PC-9 (cell line): ENCODE results near the gene ISLR2. TPM values are rescaled to one million over a fixed set of nuclear protein-coding genes. Genes with fewer than 3 reads are reported as not detected.

Experiments
- BruUV-seq: library from RNA; stranded (reverse); fragments of 400-500 nt; replicated peaks from 2 replicates; lab custom pipeline; 2021; lab: Mats Ljungman, UMichigan
- CTCF ChIA-PET: fragments of 300-600 bp; sonication (Branson Sonifier 250); formaldehyde crosslinking; loops from one replicate; lab custom pipeline; 2022; ENCODE audit warnings: antibody characterized with exemption; lab: Charles Lee
- POLR2A ChIA-PET: fragments of 300-600 bp; sonication (Branson Sonifier 250); formaldehyde crosslinking; loops from one replicate; lab custom pipeline; 2022; ENCODE audit warnings: antibody characterized with exemption; ENCODE audit not compliant: unreplicated experiment; lab: Charles Lee
- DNase-seq, 2 experiments: peaks; one replicate each; pipeline versions ENCODE4 v3.0.0 to v3.0.0-alpha.2; 2015 to 2022; ENCODE audit warnings: mixed read lengths in 1 of 2
- H2AFZ ChIP-seq: fragments of 200-600 bp; sonication (generic); 2 replicates; pipeline ENCODE4 v1.8.1; 2017; ENCODE audit warnings: antibody characterized with exemption
- H3F3A ChIP-seq: fragments of 200-600 bp; sonication (generic); 2 replicates; pipeline ENCODE4 v1.8.1; 2017; ENCODE audit warnings: antibody characterized with exemption, mild to moderate bottlenecking, low read depth; ENCODE audit not compliant: insufficient read depth
- H3K27ac ChIP-seq: fragments of 200-600 bp; sonication (generic); 2 replicates; pipeline ENCODE4 v1.6.1; 2016; ENCODE audit warnings: mixed run types
- H3K27me3 ChIP-seq: fragments of 200-600 bp; sonication (generic); 2 replicates; pipeline ENCODE4 v1.6.1; 2016; ENCODE audit warnings: low read depth, mixed run types; ENCODE audit not compliant: insufficient read depth
- H3K36me3 ChIP-seq: fragments of 200-600 bp; sonication (generic); 2 replicates; pipeline ENCODE4 v1.6.1; 2016; ENCODE audit warnings: low read depth, mixed run types
- H3K4me1 ChIP-seq: fragments of 200-600 bp; sonication (generic); replicated peaks from 2 replicates; pipeline ENCODE4 v1.6.1; 2016; ENCODE audit warnings: mixed run types; ENCODE audit not compliant: insufficient read depth
- H3K4me2 ChIP-seq: fragments of 200-600 bp; sonication (generic); 2 replicates; pipeline ENCODE4 v1.6.1; 2017; ENCODE audit warnings: mixed run types
- H3K4me3 ChIP-seq: fragments of 200-600 bp; sonication (generic); 2 replicates; pipeline ENCODE4 v1.6.1; 2016; ENCODE audit warnings: mixed run types
- H3K79me2 ChIP-seq: fragments of 200-600 bp; sonication (generic); 2 replicates; pipeline ENCODE4 v1.6.1; 2017; ENCODE audit warnings: low read depth, mixed run types
- H3K9me2 ChIP-seq: fragments of 200-600 bp; sonication (generic); 2 replicates; pipeline ENCODE4 v1.8.1; 2017; ENCODE audit warnings: mild to moderate bottlenecking; ENCODE audit not compliant: insufficient read depth
- H3K9me3 ChIP-seq: fragments of 200-600 bp; sonication (generic); 2 replicates; pipeline ENCODE4 v1.8.1; 2016; ENCODE audit warnings: low read depth; ENCODE audit not compliant: insufficient read depth
- H4K20me1 ChIP-seq: fragments of 200-600 bp; sonication (generic); 2 replicates; pipeline ENCODE4 v1.8.1; 2017; ENCODE audit not compliant: insufficient read depth
- CTCF ChIP-seq: fragments of 200-600 bp; sonication (generic); conservative IDR thresholded peaks from 2 replicates; pipeline ENCODE4 v1.6.1; 2017; ENCODE audit warnings: mixed run types, antibody characterized with exemption, mild to moderate bottlenecking, moderate library complexity
- EZH2 ChIP-seq: fragments of 200-600 bp; sonication (generic); IDR thresholded peaks from 2 replicates; pipeline ENCODE4 v1.8.0; 2017; ENCODE audit warnings: antibody characterized with exemption, low read depth
- intact Hi-C: fragments of 100-400 bp; cut with micrococcal nuclease; formaldehyde crosslinking; loops from one replicate; pipeline ENCODE4 v1.10.0; 2022; ENCODE audit not compliant: unreplicated experiment
- total RNA-seq: library from RNA; stranded (reverse); gene quantifications from 2 replicates; pipeline ENCODE4 v1.2.3, GENCODE V29; 2021

ISLR2 gene
- total RNA-seq, 1 experiment from 2014 or later: 0.15 TPM

GRCh38 chr15:74156678-74157411 lies 26.5 kb downstream of the ISLR2 start:
- no peaks in the 10 kb centered on the region for H4K20me1 ChIP-seq
- no peaks in the 10 kb centered on the region for H3K79me2 ChIP-seq
- ChIA-PET POLR2A (no interaction called here), CTCF (no interaction called here)
- no peaks in the 10 kb centered on the region for H3K9me3 ChIP-seq
- DNase-seq: no peak
- H3K4me2 ChIP-seq: no peak overlapping the region
- BruUV-seq: no TSS peak
- H3K27ac ChIP-seq: no peak overlapping the region
- H3K36me3 ChIP-seq: no peaks in the 10 kb centered on the region
- H3F3A ChIP-seq: peaks cover 10% of the 10 kb centered on the region; the same call in 1 of the 2 replicates
- no peaks in the 10 kb centered on the region for H3K9me2 ChIP-seq
- no peak for TF ChIP-seq EZH2
- no peak for TF ChIP-seq CTCF
- no peak overlapping the region for H3K4me3 ChIP-seq
- peaks cover 9% of the 10 kb centered on the region for H3K4me1 ChIP-seq
- no peaks in the 10 kb centered on the region for H3K27me3 ChIP-seq
- intact Hi-C loops: no loop called here
- no peak overlapping the region for H2AFZ ChIP-seq

GRCh38 chr15:74157868-74158827 lies 27.8 kb downstream of the ISLR2 start:
- intact Hi-C loops: no loop called here
- Histone ChIP-seq H3K36me3 (no peaks in the 10 kb centered on the region), H4K20me1 (no peaks in the 10 kb centered on the region), H2AFZ (no peak overlapping the region), H3K4me2 (no peak overlapping the region), H3K4me3 (no peak overlapping the region), H3K9me3 (no peaks in the 10 kb centered on the region), H3F3A (peaks cover 8% of the 10 kb centered on the region; the same call in 1 of the 2 replicates), H3K27ac (no peak overlapping the region), H3K79me2 (no peaks in the 10 kb centered on the region), H3K27me3 (no peaks in the 10 kb centered on the region), H3K4me1 (peaks cover 8% of the 10 kb centered on the region), H3K9me2 (no peaks in the 10 kb centered on the region)
- POLR2A ChIA-PET: no interaction called here
- BruUV-seq: no TSS peak
- CTCF ChIA-PET: no interaction called here
- no peak for TF ChIP-seq CTCF
- TF ChIP-seq EZH2: no peak
- DNase-seq: no peak

- Histone ChIP-seq H3K36me3 (no peaks in the 10 kb centered on the region), H2AFZ (no peak overlapping the region), H3K79me2 (no peaks in the 10 kb centered on the region), H3K27me3 (no peaks in the 10 kb centered on the region), H3K4me3 (no peak overlapping the region), H4K20me1 (no peaks in the 10 kb centered on the region), H3K9me2 (no peaks in the 10 kb centered on the region), H3K27ac (no peak overlapping the region), H3K4me1 (no peaks in the 10 kb centered on the region), H3K9me3 (no peaks in the 10 kb centered on the region), H3K4me2 (no peak overlapping the region), H3F3A (no peaks in the 10 kb centered on the region)
- intact Hi-C loops: no loop called here
- TF ChIP-seq EZH2 (no peak), CTCF (no peak)
- POLR2A ChIA-PET: no interaction called here
- BruUV-seq: no TSS peak
- CTCF ChIA-PET: interaction anchor here (0.6 kb wide), 1 partner anchor 153 kb away, joined by 3 read pairs; no protein-coding TSS in a partner anchor
- no peak for DNase-seq
Measured at GRCh38 chr15:74158855-74159650, 28.7 kb downstream of the ISLR2 start.
